ENCODE results near the gene PTPA.
"Not testable (repeated sequence)": the region's sequence is repeated elsewhere in the genome, so short reads cannot be mapped to it uniquely, and the experiment has no call there.

DNA sequence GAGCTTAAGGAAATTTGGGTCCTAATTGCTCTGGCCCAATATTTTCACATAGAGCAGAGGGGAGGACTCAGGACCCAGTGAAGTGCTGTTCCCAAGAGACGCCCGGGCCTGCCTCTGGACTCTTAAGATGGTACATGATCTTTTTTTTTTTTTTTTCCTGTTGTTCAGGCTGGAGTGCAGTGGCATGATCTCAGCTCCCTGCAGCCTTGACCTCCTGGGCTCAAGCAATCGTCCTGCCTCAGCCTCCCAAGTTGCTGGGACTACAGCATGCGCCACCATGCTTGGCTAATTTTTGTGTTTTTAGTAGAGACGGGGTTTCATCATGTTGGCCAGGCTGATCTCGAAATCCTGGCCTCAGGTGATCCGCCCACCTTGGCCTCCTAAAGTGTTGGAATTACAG lies 19.1 kb downstream of the PTPA start:
- TF ChIP-seq POLR2A (IDR thresholded peaks at IDR 0.05; ENCODE audit: low read length); GATA1 (IDR thresholded peaks at IDR 0.05; ENCODE audit: low read depth, low read length): not testable (repeated sequence)
